Stomach (tissue), 4 donors: Measurements from ENCODE around the gene NOXA1.
"Not testable (repeated sequence)": the region's sequence is repeated elsewhere in the genome, so short reads cannot be mapped to it uniquely, and the experiment has no call there.

Source experiments
- EP300 ChIP-seq: sonication (generic); formaldehyde crosslinking; IDR thresholded peaks from one replicate; pipeline ENCODE4 v1.6.1; 2017; ENCODE audit warnings: antibody characterized with exemption
- POLR2AphosphoS5 ChIP-seq, 3 donors: sonication (generic); formaldehyde crosslinking; IDR thresholded peaks; one replicate each; pipeline ENCODE4 v1.6.1; 2016; ENCODE audit warnings: antibody characterized with exemption in 3 of 3
- TF ChIP-seq, protein P1 (sequence below), 7 experiments: fragments of 450-650 bp in 4 of 7; fragments of 200-600 bp in 3 of 7; sonication (generic) in 3 of 7; IDR thresholded peaks; one replicate each; pipeline ENCODE4 v1.5.1; 2016 to 2019; ENCODE audit warnings: antibody characterized with exemption in 7 of 7, control low read depth in 2 of 7, mild to moderate bottlenecking in 1 of 7

DNA sequence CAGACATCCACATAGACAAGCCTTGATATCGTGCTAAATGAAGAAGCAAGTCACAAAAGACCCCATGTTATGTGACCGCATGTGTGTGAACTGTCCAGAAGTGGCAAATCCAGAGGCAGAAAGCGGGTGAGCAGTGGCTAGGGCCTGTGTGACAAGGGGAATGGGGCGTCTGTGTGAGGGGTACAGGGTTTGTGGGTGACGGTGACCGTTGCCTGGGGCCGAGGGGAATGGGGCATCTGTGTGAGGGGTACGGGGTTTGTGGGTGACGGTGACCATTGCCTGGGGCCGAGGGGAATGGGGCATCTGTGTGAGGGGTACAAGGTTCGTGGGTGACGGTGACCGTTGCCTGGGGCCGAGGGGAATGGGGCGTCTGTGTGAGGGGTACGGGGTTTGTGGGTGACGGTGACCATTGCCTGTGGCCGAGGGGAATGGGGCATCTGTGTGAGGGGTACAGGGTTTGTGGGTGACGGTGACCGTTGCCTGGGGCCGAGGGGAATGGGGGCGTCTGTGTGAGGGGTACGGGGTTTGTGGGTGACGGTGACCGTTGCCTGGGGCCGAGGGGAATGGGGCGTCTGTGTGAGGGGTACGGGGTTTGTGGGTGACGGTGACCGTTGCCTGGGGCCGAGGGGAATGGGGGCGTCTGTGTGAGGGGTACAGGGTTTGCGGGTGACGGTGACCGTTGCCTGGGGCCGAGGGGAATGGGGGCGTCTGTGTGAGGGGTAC, 44.3 kb upstream of the NOXA1 start:
- TF ChIP-seq, protein P1, sequence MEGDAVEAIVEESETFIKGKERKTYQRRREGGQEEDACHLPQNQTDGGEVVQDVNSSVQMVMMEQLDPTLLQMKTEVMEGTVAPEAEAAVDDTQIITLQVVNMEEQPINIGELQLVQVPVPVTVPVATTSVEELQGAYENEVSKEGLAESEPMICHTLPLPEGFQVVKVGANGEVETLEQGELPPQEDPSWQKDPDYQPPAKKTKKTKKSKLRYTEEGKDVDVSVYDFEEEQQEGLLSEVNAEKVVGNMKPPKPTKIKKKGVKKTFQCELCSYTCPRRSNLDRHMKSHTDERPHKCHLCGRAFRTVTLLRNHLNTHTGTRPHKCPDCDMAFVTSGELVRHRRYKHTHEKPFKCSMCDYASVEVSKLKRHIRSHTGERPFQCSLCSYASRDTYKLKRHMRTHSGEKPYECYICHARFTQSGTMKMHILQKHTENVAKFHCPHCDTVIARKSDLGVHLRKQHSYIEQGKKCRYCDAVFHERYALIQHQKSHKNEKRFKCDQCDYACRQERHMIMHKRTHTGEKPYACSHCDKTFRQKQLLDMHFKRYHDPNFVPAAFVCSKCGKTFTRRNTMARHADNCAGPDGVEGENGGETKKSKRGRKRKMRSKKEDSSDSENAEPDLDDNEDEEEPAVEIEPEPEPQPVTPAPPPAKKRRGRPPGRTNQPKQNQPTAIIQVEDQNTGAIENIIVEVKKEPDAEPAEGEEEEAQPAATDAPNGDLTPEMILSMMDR (IDR thresholded peaks at IDR 0.05), result not testable (repeated sequence)
- TF ChIP-seq EP300; POLR2AphosphoS5 (IDR thresholded peaks at IDR 0.05): not testable (repeated sequence)
